Endothelial cell of umbilical vein (primary cell): ENCODE data around the gene MYO1F. TPM values are rescaled to one million over a fixed set of nuclear protein-coding genes. Genes with fewer than 3 reads are reported as not detected.
"Not testable (repeated sequence)": the region's sequence is repeated elsewhere in the genome, so short reads cannot be mapped to it uniquely, and the experiment has no call there.

Experiments
- BruUV-seq: library from RNA; stranded (reverse); fragments of 400-500 nt; replicated peaks from 2 replicates; lab custom pipeline; 2021; lab: Mats Ljungman, UMichigan
- CTCF ChIA-PET: fragments of 300-600, 350-600 bp; sonication (Branson Sonifier 250); formaldehyde crosslinking; loops from one replicate; lab custom pipeline; 2021; ENCODE audit warnings: antibody characterized with exemption, inconsistent platforms; lab: Charles Lee
- POLR2A ChIA-PET: fragments of 300-600, 350-600 bp; sonication (Branson Sonifier 250); formaldehyde crosslinking; loops from one replicate; lab custom pipeline; 2021; ENCODE audit warnings: antibody characterized with exemption, inconsistent platforms; lab: Charles Lee
- DNase-seq: peaks from one replicate; pipeline ENCODE4 v3.0.0-alpha.2; 2011; ENCODE audit warnings: low read depth, low spot score
- FAIRE-seq: peaks from 2 replicates; lab custom pipeline; 2011; peaks lifted over from hg19 to GRCh38; lab: Jason Lieb, UNC
- H2AFZ ChIP-seq: 2 replicates; pipeline ENCODE4 v1.6.0; 2012; ENCODE audit warnings: low read depth, low read length, control low read depth, inconsistent platforms
- H3K27ac ChIP-seq: 2 replicates; pipeline ENCODE4 v1.5.1; 2011; ENCODE audit warnings: low read depth, mild to moderate bottlenecking, control low read depth, low read length, moderate library complexity; ENCODE audit not compliant: insufficient read depth
- H3K27me3 ChIP-seq, 2 experiments: 2 replicates each; pipeline versions ENCODE4 v1.6.0 to v1.6.1; 2011; ENCODE audit warnings: low read length in 2 of 2, mixed read lengths in 1 of 2; ENCODE audit not compliant: control insufficient read depth in 2 of 2, insufficient read depth in 2 of 2
- H3K36me3 ChIP-seq, 2 experiments: 2 replicates in 1 of 2; 3 replicates in 1 of 2; pipeline ENCODE4 v1.5.1; 2011; ENCODE audit warnings: low read length in 2 of 2, mild to moderate bottlenecking in 1 of 2, moderate library complexity in 1 of 2; ENCODE audit not compliant: control insufficient read depth in 2 of 2, insufficient read depth in 2 of 2; ENCODE audit errors: extremely low read depth in 1 of 2
- H3K4me1 ChIP-seq: 3 replicates; pipeline ENCODE4 v1.5.1; 2011; ENCODE audit warnings: mild to moderate bottlenecking, low read length; ENCODE audit not compliant: control insufficient read depth, insufficient read depth; ENCODE audit errors: extremely low read depth
- H3K4me2 ChIP-seq: 2 replicates; pipeline ENCODE4 v1.6.1; 2011; ENCODE audit warnings: low read length, control low read depth, mixed read lengths; ENCODE audit not compliant: insufficient read depth
- H3K4me3 ChIP-seq, 3 experiments: fragments of 200-600 bp in 1 of 3; sonication (generic), shearing (Covaris generic) in 1 of 3; replicated peaks in 1 of 3; 2 replicates each; pipeline ENCODE4 v1.5.1; 2011 to 2016; ENCODE audit warnings: control low read depth in 3 of 3, low read length in 3 of 3, mild to moderate bottlenecking in 2 of 3, inconsistent platforms in 1 of 3, low read depth in 1 of 3, moderate library complexity in 1 of 3; ENCODE audit not compliant: insufficient read depth in 1 of 3
- H3K79me2 ChIP-seq: 2 replicates; pipeline ENCODE4 v1.6.0; 2012; ENCODE audit warnings: low read length, inconsistent platforms; ENCODE audit not compliant: control insufficient read depth, insufficient read depth
- H3K9ac ChIP-seq: replicated peaks from 2 replicates; pipeline ENCODE3; 2011; ENCODE audit warnings: low read length, control low read depth; ENCODE audit not compliant: insufficient read depth; ENCODE audit errors: extremely low read depth
- H3K9me1 ChIP-seq: replicated peaks from 3 replicates; pipeline ENCODE4 v1.6.0; 2011; ENCODE audit warnings: mild to moderate bottlenecking, low read length; ENCODE audit not compliant: control insufficient read depth, insufficient read depth; ENCODE audit errors: extremely low read depth
- H3K9me3 ChIP-seq: replicated peaks from 2 replicates; pipeline ENCODE4 v1.5.1; 2012; ENCODE audit warnings: low read length, inconsistent platforms; ENCODE audit not compliant: control insufficient read depth, insufficient read depth
- H4K20me1 ChIP-seq: replicated peaks from 2 replicates; pipeline ENCODE3; 2011; ENCODE audit warnings: mild to moderate bottlenecking, low read length; ENCODE audit not compliant: control insufficient read depth, insufficient read depth; ENCODE audit errors: extremely low read depth
- EZH2 ChIP-seq: IDR thresholded peaks from 2 replicates; pipeline ENCODE4 v1.6.1; 2012; ENCODE audit warnings: borderline replicate concordance, low read depth, mild to moderate bottlenecking, moderate library complexity, low read length, inconsistent platforms; ENCODE audit not compliant: severe bottlenecking
- POLR2A ChIP-seq: IDR thresholded peaks from 2 replicates; pipeline ENCODE4 v1.6.1; 2012; ENCODE audit warnings: low read depth, mild to moderate bottlenecking, control low read depth, low read length
- dilution Hi-C: fragments of 300-500 bp; cut with MboI; formaldehyde crosslinking; loops from one replicate; pipeline ENCODE4 v1.15.0; 2019; ENCODE audit warnings: low sequenced_read_pairs; ENCODE audit not compliant: extremely low pct_ligation_motif_present
- intact Hi-C: fragments of 100-400 bp; cut with micrococcal nuclease; formaldehyde crosslinking; loops from one replicate; pipeline ENCODE4 v1.10.0; 2022
- polyA plus RNA-seq, 4 experiments: library from polyadenylated mRNA; depleted of rRNA in 3 of 4; stranded (reverse) in 3 of 4; unstranded in 1 of 4; fragments of >200 nt; gene quantifications; 2 replicates each; pipeline versions ENCODE4 v1.2.1 to v1.2.3, GENCODE V29; 2011 to 2012; ENCODE audit warnings: missing spikeins in 1 of 4
- total RNA-seq: library from RNA; stranded (reverse); gene quantifications from 2 replicates; pipeline ENCODE4 v1.2.3, GENCODE V29; 2021
- TF ChIP-seq, protein P1 (sequence below), 2 donors: IDR thresholded peaks; 1 replicate in 1 of 2; 2 replicates in 1 of 2; pipeline ENCODE4 v1.5.1; 2011; ENCODE audit warnings: low read length in 2 of 2, mild to moderate bottlenecking in 2 of 2, moderate library complexity in 2 of 2, control low read depth in 1 of 2, inconsistent platforms in 1 of 2, low read depth in 1 of 2; ENCODE audit not compliant: insufficient read depth in 1 of 2; ENCODE audit errors: extremely low read depth in 1 of 2

Gene MYO1F
- total and polyA plus RNA-seq, 2 donors (not counting 3 experiments of a cell fraction or from before 2014, with no cell fraction given) = 0.22 to 0.39 TPM

DNA sequence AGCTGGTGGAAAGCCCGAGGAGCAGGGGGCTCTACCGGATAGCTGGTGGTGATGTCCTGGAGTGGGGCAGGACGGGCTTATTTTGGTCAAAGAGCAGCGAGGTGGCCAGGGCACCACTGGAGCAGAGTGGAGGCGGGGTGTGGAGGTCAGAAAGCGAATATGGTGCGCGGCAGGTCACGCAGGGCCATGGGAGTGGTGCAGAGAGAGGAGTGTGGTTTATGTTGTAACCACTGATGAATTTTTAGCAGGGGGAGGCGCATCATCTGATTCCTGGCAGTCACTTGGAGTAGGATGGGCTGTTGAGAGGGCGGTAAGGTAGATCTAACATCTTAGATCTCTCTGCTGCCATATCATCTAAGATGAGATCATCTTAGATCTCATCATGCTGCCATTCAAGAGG is 61.9 kb downstream of the MYO1F start:
- dilution Hi-C loops = no loop called here
- no peaks in the 10 kb centered on the region for H3K9me3 ChIP-seq

DNA sequence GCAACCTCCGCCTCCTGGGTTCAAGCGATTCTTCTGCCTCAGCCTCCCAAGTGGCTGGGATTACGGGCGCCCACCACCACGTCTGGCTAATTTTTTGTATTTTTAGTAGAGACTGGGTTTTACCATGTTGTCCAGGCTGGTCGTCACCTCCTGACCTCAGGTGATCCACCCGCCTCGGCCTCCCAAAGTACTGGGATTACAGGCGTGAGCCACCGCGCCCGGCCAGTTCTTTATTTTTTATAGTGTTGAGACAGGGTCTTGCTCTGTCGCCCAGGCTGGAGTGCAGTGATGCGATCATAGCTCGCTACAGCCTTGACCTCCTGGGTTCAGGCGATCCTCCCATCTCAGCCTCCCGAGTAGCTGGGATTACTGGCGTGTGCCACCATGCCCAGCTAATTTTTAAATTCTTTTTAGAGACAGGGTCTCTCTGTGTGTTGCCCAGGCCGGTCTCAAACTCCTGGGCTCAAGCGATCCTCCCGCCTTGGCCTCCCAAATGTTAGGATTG is 62.7 kb downstream of the MYO1F start:
- H3K27ac ChIP-seq, H3K9me1 ChIP-seq, dilution Hi-C loops, FAIRE-seq, H4K20me1 ChIP-seq, H3K27me3 ChIP-seq, DNase-seq, intact Hi-C loops, H3K9me3 ChIP-seq, H3K79me2 ChIP-seq, H3K36me3 ChIP-seq, BruUV-seq: not testable (repeated sequence)
- Histone ChIP-seq H3K4me2 (peak overlapping the region; percentile 75), H2AFZ (peak overlapping the region; percentile 97), H3K4me1 (peaks cover 11% of the 10 kb centered on the region), H3K4me3 (peak overlapping the region in 2 of 3 experiments; percentile 62 to 95), H3K9ac (peak overlapping the region; percentile 96)
- POLR2A ChIA-PET = interaction anchor here (0.6 to 1.8 kb wide), 5 partner anchors 11 to 207 kb away, joined by 3 to 16 read pairs (median 4); partner anchors contain the start of gene RAB11B
- CTCF ChIA-PET = interaction anchor here (1.0 to 2.3 kb wide), 6 partner anchors 9 to 196 kb away, joined by 4 to 21 read pairs (median 6); no protein-coding TSS in a partner anchor

More for the DNA sequence above, 61.9 kb downstream of the MYO1F start:
- CTCF ChIA-PET = no interaction called here
- no peaks in the 10 kb centered on the region for H3K36me3 ChIP-seq
- no peaks in the 10 kb centered on the region for H3K79me2 ChIP-seq
- H3K4me2 ChIP-seq = no peak overlapping the region
- DNase-seq (no peak), FAIRE-seq (no peak)
- POLR2A ChIA-PET = interaction anchor here (0.6 kb wide), 1 partner anchor 11 kb away, joined by 3 read pairs; no protein-coding TSS in a partner anchor
- no peak overlapping the region for H2AFZ ChIP-seq
- intact Hi-C loops = no loop called here
- H3K4me3 ChIP-seq = no peak overlapping the region
- BruUV-seq = no TSS peak
- H3K27ac ChIP-seq = no peak overlapping the region
- H3K27me3 ChIP-seq = peaks cover 1 to 4% of the 10 kb centered on the region in 2 experiments
- TF ChIP-seq, protein P1, sequence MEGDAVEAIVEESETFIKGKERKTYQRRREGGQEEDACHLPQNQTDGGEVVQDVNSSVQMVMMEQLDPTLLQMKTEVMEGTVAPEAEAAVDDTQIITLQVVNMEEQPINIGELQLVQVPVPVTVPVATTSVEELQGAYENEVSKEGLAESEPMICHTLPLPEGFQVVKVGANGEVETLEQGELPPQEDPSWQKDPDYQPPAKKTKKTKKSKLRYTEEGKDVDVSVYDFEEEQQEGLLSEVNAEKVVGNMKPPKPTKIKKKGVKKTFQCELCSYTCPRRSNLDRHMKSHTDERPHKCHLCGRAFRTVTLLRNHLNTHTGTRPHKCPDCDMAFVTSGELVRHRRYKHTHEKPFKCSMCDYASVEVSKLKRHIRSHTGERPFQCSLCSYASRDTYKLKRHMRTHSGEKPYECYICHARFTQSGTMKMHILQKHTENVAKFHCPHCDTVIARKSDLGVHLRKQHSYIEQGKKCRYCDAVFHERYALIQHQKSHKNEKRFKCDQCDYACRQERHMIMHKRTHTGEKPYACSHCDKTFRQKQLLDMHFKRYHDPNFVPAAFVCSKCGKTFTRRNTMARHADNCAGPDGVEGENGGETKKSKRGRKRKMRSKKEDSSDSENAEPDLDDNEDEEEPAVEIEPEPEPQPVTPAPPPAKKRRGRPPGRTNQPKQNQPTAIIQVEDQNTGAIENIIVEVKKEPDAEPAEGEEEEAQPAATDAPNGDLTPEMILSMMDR (IDR thresholded peaks at IDR 0.05; ENCODE audit: extremely low read depth in 1 of 2, insufficient read depth in 1 of 2, low read depth in 1 of 2, low read length in 2 of 2) = no peak
- no peak for TF ChIP-seq EZH2
- TF ChIP-seq POLR2A = no peak
- H3K9ac ChIP-seq = no peak overlapping the region
- H4K20me1 ChIP-seq = no peaks in the 10 kb centered on the region
- H3K9me1 ChIP-seq = no peaks in the 10 kb centered on the region
- peaks cover 11% of the 10 kb centered on the region for H3K4me1 ChIP-seq
